Measurements from ENCODE around the gene PBX1. TPM values are rescaled to one million over a fixed set of nuclear protein-coding genes. Genes with fewer than 3 reads are reported as not detected.

The PBX1 gene
- total RNA-seq, 3 donors from 2014 or later, result 64.5 to 126 (median 95.4) TPM

- intact Hi-C loops (cut with DNase I; ENCODE audit: low total_unique reads), result no loop called here
- H3K27ac ChIP-seq, result no peak overlapping the region
- no peak overlapping the region for H3K4me3 ChIP-seq
- no peak for DNase-seq (ENCODE audit: low spot score in 2 of 2)
- H3K36me3 ChIP-seq, result no peaks in the 10 kb centered on the region
- no peaks in the 10 kb centered on the region for H3K9me3 ChIP-seq
- H3K4me1 ChIP-seq, result no peaks in the 10 kb centered on the region
- no peak for TF ChIP-seq POLR2A (IDR thresholded peaks at IDR 0.05)
- TF ChIP-seq CTCF (IDR thresholded peaks at IDR 0.05), result no peak
- TF ChIP-seq POLR2AphosphoS5 (IDR thresholded peaks at IDR 0.05), result no peak
- H3K27me3 ChIP-seq, result no peaks in the 10 kb centered on the region
Observed at GRCh38 chr1:164886101-164886500, 327.1 kb downstream of the PBX1 start.

GRCh38 chr1:164891615-164892014 is 332.6 kb downstream of the PBX1 start:
- H3K36me3 ChIP-seq, result no peaks in the 10 kb centered on the region
- no peak for TF ChIP-seq POLR2A (IDR thresholded peaks at IDR 0.05)
- no peak for TF ChIP-seq POLR2AphosphoS5 (IDR thresholded peaks at IDR 0.05)
- no peak for TF ChIP-seq CTCF (IDR thresholded peaks at IDR 0.05)
- intact Hi-C loops (cut with DNase I; ENCODE audit: low total_unique reads), result no loop called here
- H3K27ac ChIP-seq, result no peak overlapping the region
- no peaks in the 10 kb centered on the region for H3K4me1 ChIP-seq
- no peaks in the 10 kb centered on the region for H3K27me3 ChIP-seq
- no peak overlapping the region for H3K4me3 ChIP-seq
- H3K9me3 ChIP-seq, result no peaks in the 10 kb centered on the region
- DNase-seq (ENCODE audit: low spot score in 2 of 2), result no peak

GRCh38 chr1:164895026-164895912 is 336.3 kb downstream of the PBX1 start:
- peaks cover 0 to 11% of the 10 kb centered on the region in 2 donors for H3K9me3 ChIP-seq
- no peaks in the 10 kb centered on the region for H3K36me3 ChIP-seq
- DNase-seq (ENCODE audit: low spot score in 2 of 2), result no peak
- no peak for TF ChIP-seq CTCF (IDR thresholded peaks at IDR 0.05)
- no peak for TF ChIP-seq POLR2A (IDR thresholded peaks at IDR 0.05)
- no peak for TF ChIP-seq POLR2AphosphoS5 (IDR thresholded peaks at IDR 0.05)
- no peak overlapping the region for H3K27ac ChIP-seq
- no peaks in the 10 kb centered on the region for H3K4me1 ChIP-seq
- H3K27me3 ChIP-seq, result no peaks in the 10 kb centered on the region
- no peak overlapping the region for H3K4me3 ChIP-seq
- intact Hi-C loops (cut with DNase I; ENCODE audit: low total_unique reads), result no loop called here

GRCh38 chr1:164901031-164901430 is 342.0 kb downstream of the PBX1 start:
- no peak overlapping the region for H3K4me3 ChIP-seq
- peaks cover 0 to 11% of the 10 kb centered on the region in 2 donors for H3K9me3 ChIP-seq
- H3K27me3 ChIP-seq, result no peaks in the 10 kb centered on the region
- H3K4me1 ChIP-seq, result no peaks in the 10 kb centered on the region
- no peak for DNase-seq (ENCODE audit: low spot score in 2 of 2)
- H3K36me3 ChIP-seq, result no peaks in the 10 kb centered on the region
- intact Hi-C loops (cut with DNase I; ENCODE audit: low total_unique reads), result no loop called here
- TF ChIP-seq POLR2A (IDR thresholded peaks at IDR 0.05), result no peak
- no peak for TF ChIP-seq POLR2AphosphoS5 (IDR thresholded peaks at IDR 0.05)
- TF ChIP-seq CTCF (IDR thresholded peaks at IDR 0.05), result no peak
- H3K27ac ChIP-seq, result no peak overlapping the region

Data from breast epithelium (tissue), 4 donors.